IPS-11a (cell line): ENCODE data around the gene HPN.
"Not testable (repeated sequence)": the region's sequence is repeated elsewhere in the genome, so short reads cannot be mapped to it uniquely, and the experiment has no call there.

Source experiments
- H3K4me3 ChIP-seq: one replicate; pipeline ENCODE4 v1.5.1; 2013; ENCODE audit warnings: low read depth, low read length, control low read depth

The HPN gene

GRCh38 chr19:35042056-35042730, 672 bp downstream of the HPN start:
- H3K4me3 ChIP-seq: no peak overlapping the region

- H3K4me3 ChIP-seq: no peak overlapping the region
Measured at GRCh38 chr19:35042954-35043604, 1.6 kb downstream of the HPN start.

GRCh38 chr19:35043906-35044305, 2.4 kb downstream of the HPN start:
- H3K4me3 ChIP-seq: no peak overlapping the region

- H3K4me3 ChIP-seq: no peak overlapping the region
Measured at GRCh38 chr19:35044317-35045117, 3.0 kb downstream of the HPN start.

GRCh38 chr19:35045667-35046300, 4.3 kb downstream of the HPN start:
- H3K4me3 ChIP-seq: no peak overlapping the region

GRCh38 chr19:35046461-35046860, 4.9 kb downstream of the HPN start:
- no peak overlapping the region for H3K4me3 ChIP-seq

GRCh38 chr19:35048911-35049411, 7.4 kb downstream of the HPN start:
- H3K4me3 ChIP-seq: no peak overlapping the region

GRCh38 chr19:35049456-35049855, 7.9 kb downstream of the HPN start:
- no peak overlapping the region for H3K4me3 ChIP-seq

GRCh38 chr19:35050662-35051061, 9.1 kb downstream of the HPN start:
- H3K4me3 ChIP-seq: not testable (repeated sequence)

GRCh38 chr19:35051268-35051667, 9.7 kb downstream of the HPN start:
- H3K4me3 ChIP-seq: not testable (repeated sequence)

- H3K4me3 ChIP-seq: no peak overlapping the region
Measured at GRCh38 chr19:35051796-35052195, 10.3 kb downstream of the HPN start.

GRCh38 chr19:35052599-35053190, 11.2 kb downstream of the HPN start:
- no peak overlapping the region for H3K4me3 ChIP-seq

- H3K4me3 ChIP-seq: no peak overlapping the region
Measured at GRCh38 chr19:35053667-35054293, 12.3 kb downstream of the HPN start.

- H3K4me3 ChIP-seq: no peak overlapping the region
Measured at GRCh38 chr19:35054626-35055025, 13.1 kb downstream of the HPN start.

- no peak overlapping the region for H3K4me3 ChIP-seq
Measured at GRCh38 chr19:35055715-35056179, 14.2 kb downstream of the HPN start.

- H3K4me3 ChIP-seq: no peak overlapping the region
Measured at GRCh38 chr19:35056513-35057063, 15.1 kb downstream of the HPN start.

- no peak overlapping the region for H3K4me3 ChIP-seq
Measured at GRCh38 chr19:35058370-35058769, 16.8 kb downstream of the HPN start.

GRCh38 chr19:35059006-35059798, 17.7 kb downstream of the HPN start:
- no peak overlapping the region for H3K4me3 ChIP-seq

GRCh38 chr19:35059799-35060091, 18.2 kb downstream of the HPN start:
- no peak overlapping the region for H3K4me3 ChIP-seq
